Ectodermal cell (in vitro differentiated cells): ENCODE results near the gene PFKFB2.

Experiments
- H3K27ac ChIP-seq: 2 replicates; pipeline ENCODE4 v1.7.0; 2013; ENCODE audit warnings: mild to moderate bottlenecking, low read depth, low read length; ENCODE audit not compliant: insufficient read depth, poor library complexity, severe bottlenecking
- H3K27me3 ChIP-seq: 2 replicates; pipeline ENCODE4 v1.7.0; 2013; ENCODE audit warnings: mild to moderate bottlenecking, low read length; ENCODE audit not compliant: insufficient read depth, control insufficient read depth, poor library complexity, severe bottlenecking
- H3K36me3 ChIP-seq: one replicate; pipeline ENCODE4 v1.7.0; 2013; ENCODE audit warnings: low read length; ENCODE audit not compliant: control insufficient read depth, insufficient read depth
- H3K4me1 ChIP-seq: one replicate; pipeline ENCODE4 v1.7.0; 2013; ENCODE audit warnings: low read length; ENCODE audit not compliant: control insufficient read depth, insufficient read depth
- H3K4me3 ChIP-seq: 2 replicates; pipeline ENCODE4 v1.7.0; 2013; ENCODE audit warnings: low read depth, low read length, control low read depth; ENCODE audit not compliant: insufficient read depth
- H3K9me3 ChIP-seq: 2 replicates; pipeline ENCODE4 v1.7.0; 2013; ENCODE audit warnings: mild to moderate bottlenecking, low read length, moderate library complexity; ENCODE audit not compliant: control insufficient read depth
- WGBS, 2 experiments: methylation state at CpG; one replicate each; pipeline ENCODE4 v1.1.7; 2013; ENCODE audit warnings: missing lambda C conversion rate in 2 of 2; 5-methylcytosine and 5-hydroxymethylcytosine counted together

Gene PFKFB2

GRCh38 chr1:207088701-207089626, 35.9 kb downstream of the PFKFB2 start, which contains the start of gene C4BPB:
C4BPB (plus strand) TSS chr1:207088860; CDS start chr1:207089532, 672 bp downstream.
- H3K9me3 ChIP-seq = no peaks in the 10 kb centered on the region
- no peak within 1 kb of the TSS for H3K27ac ChIP-seq
- WGBS, 2 experiments = 91 to 92% methylated on average over 8 to 9 of the region's 9 CpGs
- no peaks in the 10 kb centered on the region for H3K4me1 ChIP-seq
- H3K4me3 ChIP-seq = no peak within 1 kb of the TSS
- H3K27me3 ChIP-seq = no peaks in the 10 kb centered on the region
- H3K36me3 ChIP-seq = no peaks in the 10 kb centered on the region

DNA sequence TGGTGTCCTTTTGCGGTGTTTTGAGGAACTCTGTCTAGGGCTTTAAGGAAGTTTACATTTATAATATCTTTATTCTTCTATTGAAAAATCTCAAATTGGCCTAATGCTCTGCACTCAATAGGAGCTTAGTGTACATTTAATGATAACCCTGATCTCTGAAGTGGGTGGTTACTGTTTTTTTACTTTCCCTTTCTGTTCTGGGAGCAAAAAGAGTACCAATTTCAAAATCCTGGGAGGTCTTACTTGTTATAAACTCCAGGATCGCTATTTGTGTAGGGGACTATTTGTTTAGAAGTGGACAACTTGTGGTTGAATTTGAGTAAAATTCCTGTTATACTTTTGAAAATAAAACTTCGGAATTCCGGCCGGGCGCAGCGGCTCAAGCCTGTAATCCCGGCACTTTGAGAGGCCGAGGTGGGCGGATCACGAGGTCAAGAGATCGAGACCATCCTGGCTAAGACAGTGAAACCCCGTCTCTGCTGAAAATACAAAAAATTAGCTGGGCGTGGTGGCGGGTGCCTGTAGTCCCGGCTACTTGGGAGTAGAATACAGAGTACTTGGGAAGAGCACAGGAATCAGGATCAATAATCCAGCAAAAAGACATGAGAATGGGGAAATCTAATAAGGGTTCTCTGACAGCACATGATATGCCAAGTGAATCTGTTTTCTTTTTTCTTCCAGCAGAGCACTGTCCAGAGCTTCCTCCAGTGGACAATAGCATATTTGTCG, 36.7 kb downstream of the PFKFB2 start:
- H3K9me3 ChIP-seq = no peaks in the 10 kb centered on the region
- WGBS, 2 experiments = 90 to 96% methylated on average over 16 to 17 of the region's 17 CpGs
- no peak overlapping the region for H3K4me3 ChIP-seq
- no peaks in the 10 kb centered on the region for H3K4me1 ChIP-seq
- H3K27ac ChIP-seq = no peak overlapping the region
- no peaks in the 10 kb centered on the region for H3K27me3 ChIP-seq
- H3K36me3 ChIP-seq = no peaks in the 10 kb centered on the region

DNA sequence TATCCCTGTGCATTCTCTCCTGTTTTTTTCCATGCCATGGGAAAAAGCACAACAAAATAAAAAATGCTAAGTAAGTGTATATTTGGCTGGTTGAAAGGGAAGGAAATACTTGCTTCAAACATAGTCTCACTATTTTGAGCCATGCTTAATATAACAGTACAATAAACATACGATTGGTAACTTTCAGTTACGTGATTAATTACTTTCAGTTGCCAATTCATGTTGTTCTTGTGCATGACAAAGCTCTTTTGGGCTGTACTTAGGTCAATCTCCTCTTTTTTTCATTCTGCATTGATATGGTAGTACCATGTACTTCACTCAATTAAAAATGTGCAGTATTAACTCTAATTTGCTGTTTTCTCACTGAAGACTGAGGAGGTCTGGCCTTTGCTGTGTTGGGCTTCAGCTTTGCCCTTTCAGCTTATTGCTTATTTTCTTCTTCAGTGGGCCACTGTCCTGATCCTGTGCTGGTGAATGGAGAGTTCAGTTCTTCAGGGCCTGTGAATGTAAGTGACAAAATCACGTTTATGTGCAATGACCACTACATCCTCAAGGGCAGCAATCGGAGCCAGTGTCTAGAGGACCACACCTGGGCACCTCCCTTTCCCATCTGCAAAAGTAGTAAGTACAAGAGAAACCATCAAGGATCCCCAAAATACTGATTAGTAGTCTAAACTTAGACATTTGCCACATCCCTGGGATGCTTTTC, 38.3 kb downstream of the PFKFB2 start:
- no peaks in the 10 kb centered on the region for H3K9me3 ChIP-seq
- WGBS, 2 experiments = 90 to 95% methylated on average over 4 of the region's 4 CpGs
- H3K27me3 ChIP-seq = no peaks in the 10 kb centered on the region
- no peaks in the 10 kb centered on the region for H3K36me3 ChIP-seq
- no peak overlapping the region for H3K4me3 ChIP-seq
- no peak overlapping the region for H3K27ac ChIP-seq
- no peaks in the 10 kb centered on the region for H3K4me1 ChIP-seq

DNA sequence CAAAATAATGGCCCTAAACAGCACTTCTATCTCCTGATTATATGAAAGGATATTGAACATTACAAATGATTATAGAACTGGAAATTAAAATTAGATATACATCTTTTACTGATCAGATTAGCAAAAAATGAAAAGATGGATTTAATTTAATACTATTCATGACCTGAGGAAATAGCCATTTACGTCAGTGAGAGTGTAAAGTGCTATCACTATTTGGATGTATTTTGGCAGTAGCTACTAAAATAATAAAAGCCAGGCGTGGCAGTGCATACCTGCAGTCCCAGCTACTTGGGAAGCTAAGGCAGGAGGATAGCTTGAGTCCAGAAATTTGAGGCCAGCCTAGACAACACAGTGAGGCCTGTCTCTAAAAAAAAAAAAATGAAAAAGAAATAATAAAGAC, 40.9 kb downstream of the PFKFB2 start:
- Histone ChIP-seq H3K27me3 (no peaks in the 10 kb centered on the region), H3K36me3 (no peaks in the 10 kb centered on the region), H3K4me1 (no peaks in the 10 kb centered on the region), H3K27ac (no peak overlapping the region), H3K9me3 (no peaks in the 10 kb centered on the region), H3K4me3 (no peak overlapping the region)
- 62 to 67% methylated on average over 2 of the region's 2 CpGs for WGBS, 2 experiments

GRCh38 chr1:207097871-207098324, 44.8 kb downstream of the PFKFB2 start:
- Histone ChIP-seq H3K4me3 (no peak overlapping the region), H3K36me3 (no peaks in the 10 kb centered on the region), H3K4me1 (no peaks in the 10 kb centered on the region), H3K9me3 (no peaks in the 10 kb centered on the region), H3K27me3 (no peaks in the 10 kb centered on the region), H3K27ac (no peak overlapping the region)
- WGBS, 2 experiments = 88 to 91% methylated on average over 3 of the region's 3 CpGs

- Histone ChIP-seq H3K27me3 (no peaks in the 10 kb centered on the region), H3K4me3 (no peak overlapping the region), H3K27ac (no peak overlapping the region), H3K36me3 (no peaks in the 10 kb centered on the region), H3K4me1 (no peaks in the 10 kb centered on the region), H3K9me3 (no peaks in the 10 kb centered on the region)
- WGBS, 2 experiments = 92 to 100% methylated on average over 1 of the region's 1 CpG
Measured at GRCh38 chr1:207101720-207102119, 48.6 kb downstream of the PFKFB2 start.

DNA sequence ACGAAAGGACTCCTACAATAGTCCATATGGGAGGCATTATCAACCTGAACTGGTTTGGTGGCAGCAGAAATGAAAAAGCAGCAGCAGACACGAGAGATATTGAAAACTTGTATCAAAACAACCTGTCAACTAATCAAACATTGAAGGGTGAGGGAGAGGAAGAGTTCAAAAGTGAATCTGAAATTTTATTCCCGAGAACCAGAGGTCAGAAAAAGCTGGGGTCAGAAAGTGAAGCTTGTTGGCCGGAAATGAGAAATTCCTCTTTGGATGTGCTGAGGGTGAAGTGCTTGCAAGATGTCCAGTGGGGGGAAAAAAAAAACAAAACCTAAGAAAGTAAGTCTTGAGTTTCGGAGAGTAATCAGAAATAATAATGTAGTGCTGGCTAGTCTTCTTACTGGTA, 49.1 kb downstream of the PFKFB2 start:
- WGBS, 2 experiments = 89 to 91% methylated on average over 5 of the region's 5 CpGs
- no peak overlapping the region for H3K27ac ChIP-seq

DNA sequence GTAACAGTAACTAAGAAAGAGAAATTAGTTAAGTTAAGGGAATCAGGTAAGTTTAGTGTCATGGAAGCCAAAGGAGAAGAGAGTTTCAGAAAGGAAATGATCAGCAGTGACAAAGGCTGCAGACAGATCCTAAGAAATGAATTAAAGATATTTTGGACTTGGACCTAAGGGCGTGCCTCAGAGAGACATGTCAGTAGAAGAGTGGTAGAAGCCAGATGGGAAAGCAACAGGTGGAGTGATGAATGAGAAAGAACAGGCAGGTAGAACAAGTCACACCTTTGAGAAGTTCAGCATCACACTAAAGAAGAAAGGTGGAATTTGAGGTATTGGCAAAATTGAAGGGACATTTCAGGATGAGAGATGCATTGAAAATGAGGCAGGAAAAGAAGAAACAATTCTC, 49.6 kb downstream of the PFKFB2 start:
- no peaks in the 10 kb centered on the region for H3K9me3 ChIP-seq
- WGBS, 2 experiments = 88 to 89% methylated on average over 1 of the region's 1 CpG

More for the DNA sequence above, 49.1 kb downstream of the PFKFB2 start:
- no peaks in the 10 kb centered on the region for H3K36me3 ChIP-seq
- no peaks in the 10 kb centered on the region for H3K27me3 ChIP-seq
- H3K4me1 ChIP-seq = no peaks in the 10 kb centered on the region
- no peaks in the 10 kb centered on the region for H3K9me3 ChIP-seq
- no peak overlapping the region for H3K4me3 ChIP-seq

GRCh38 chr1:207103892-207104373, 50.9 kb downstream of the PFKFB2 start, which contains the start of gene C4BPA:
C4BPA (plus strand) TSS chr1:207104233; CDS start chr1:207113026, 8,793 bp downstream.
- Histone ChIP-seq H3K4me3 (no peak within 1 kb of the TSS), H3K27ac (no peak within 1 kb of the TSS), H3K4me1 (no peaks in the 10 kb centered on the region), H3K27me3 (no peaks in the 10 kb centered on the region), H3K9me3 (no peaks in the 10 kb centered on the region), H3K36me3 (no peaks in the 10 kb centered on the region)
- 94 to 95% methylated on average over 7 of the region's 7 CpGs for WGBS, 2 experiments

More for the DNA sequence above, 49.6 kb downstream of the PFKFB2 start:
- H3K36me3 ChIP-seq = no peaks in the 10 kb centered on the region
- no peak overlapping the region for H3K27ac ChIP-seq
- H3K27me3 ChIP-seq = no peaks in the 10 kb centered on the region
- no peaks in the 10 kb centered on the region for H3K4me1 ChIP-seq
- no peak overlapping the region for H3K4me3 ChIP-seq
